ENCODE measurements around the gene GNPTG. TPM values are rescaled to one million over a fixed set of nuclear protein-coding genes. Genes with fewer than 3 reads are reported as not detected.
A peak's percentile ranks its signal among the peaks of the same experiment; 100 is the strongest.

Gene GNPTG
- total and polyA plus RNA-seq, 2 of the 8 experiments (the other 6 are each of a cell fraction or from before 2014, with no cell fraction given), result 26.2 to 51.2 TPM

- Histone ChIP-seq H3K23ac (ENCODE audit: insufficient read length) (no peak overlapping the region), H3K79me1 (ENCODE audit: low read depth, low read length) (peaks cover 6% of the 10 kb centered on the region; the same call in 1 of the 2 replicates), H2BK120ac (replicated peaks; ENCODE audit: low read depth, low read length) (no peak overlapping the region), H2AFZ (ENCODE audit: low read length) (no peak overlapping the region), H3K4me2 (ENCODE audit: insufficient read depth in 1 of 2, low read depth in 2 of 2, low read length in 2 of 2) (no peak overlapping the region), H3K56ac (replicated peaks; ENCODE audit: insufficient read length, low read depth, low read length) (no peak overlapping the region), H3K9me3 (ENCODE audit: insufficient read depth in 2 of 2, low read depth in 1 of 2, low read length in 1 of 2) (no peaks in the 10 kb centered on the region), H2BK15ac (ENCODE audit: low read length) (no peak overlapping the region), H3K9ac (replicated peaks in 1 of 4; ENCODE audit: extremely low read depth in 1 of 4, low read depth in 3 of 4, low read length in 3 of 4) (no peak overlapping the region), H2BK20ac (ENCODE audit: low read length) (no peak overlapping the region), H3K4me1 (replicated peaks in 1 of 4; ENCODE audit: control insufficient read depth in 3 of 4, insufficient read depth in 4 of 4, low read length in 3 of 4) (no peaks in the 10 kb centered on the region), H3K23me2 (ENCODE audit: low read depth, low read length) (no peaks in the 10 kb centered on the region), H3K36me3 (ENCODE audit: control insufficient read depth in 2 of 4, insufficient read depth in 4 of 4, low read length in 3 of 4) (peaks cover 0 to 15% (median 1%) of the 10 kb centered on the region in 4 experiments; a peak in 3 of 8 replicates), H4K20me1 (replicated peaks in 1 of 2; ENCODE audit: control insufficient read depth in 1 of 2, insufficient read depth in 2 of 2, low read length in 2 of 2) (peaks cover 0 to 9% of the 10 kb centered on the region in 2 experiments), H2BK12ac (ENCODE audit: low read depth, low read length) (no peak overlapping the region), H3K27me3 (replicated peaks in 1 of 4; ENCODE audit: control insufficient read depth in 3 of 4, extremely low read depth in 1 of 4, insufficient read depth in 3 of 4, low read length in 3 of 4) (no peaks in the 10 kb centered on the region), H3K79me2 (ENCODE audit: control insufficient read depth in 1 of 2, insufficient read depth in 2 of 2, low read length in 2 of 2) (peaks cover 0 to 6% of the 10 kb centered on the region in 2 experiments; a peak in 1 of 4 replicates), H3K27ac (ENCODE audit: low read depth, low read length) (no peak overlapping the region), H3K4me3 (ENCODE audit: extremely low read depth in 1 of 4, insufficient read depth in 2 of 4, low read depth in 3 of 4, low read length in 4 of 4) (no peak overlapping the region), H2AK5ac (ENCODE audit: low read depth, low read length) (no peak overlapping the region), H3K4ac (replicated peaks; ENCODE audit: insufficient read length, low read depth, low read length) (no peak overlapping the region), H3K14ac (ENCODE audit: insufficient read length) (no peak overlapping the region), H2BK5ac (ENCODE audit: low read depth, low read length) (no peak overlapping the region), H4K5ac (ENCODE audit: insufficient read length, low read depth, low read length) (no peak overlapping the region), H4K91ac (replicated peaks; ENCODE audit: insufficient read length, low read length) (no peak overlapping the region), H4K8ac (ENCODE audit: extremely low read depth, insufficient read depth, low read length) (no peak overlapping the region), H3K18ac (ENCODE audit: extremely low read depth, low read length) (no peak overlapping the region)
- ChIA-PET CTCF (ENCODE audit: partially characterized antibody) (interaction anchor here (0.6 to 1.5 kb wide), 6 partner anchors 10 to 1542 kb away, joined by 3 to 6 read pairs (median 3); no protein-coding TSS in a partner anchor), POLR2A (ENCODE audit: partially characterized antibody) (interaction anchor here (1.0 to 1.1 kb wide), 2 partner anchors 23 to 371 kb away, joined by 4 to 5 read pairs; partner anchors contain the start of genes EME2 and MRPS34)
- TF ChIP-seq CTCF (IDR thresholded peaks at IDR 0.05; ENCODE audit: control extremely low read depth in 1 of 3, insufficient read depth in 1 of 3, low read depth in 1 of 3, low read length in 3 of 3), result 0 out of 4 replicates have a peak, but pooled peaks of 1 of the 3 experiments have one; percentile 3
- no peak for TF ChIP-seq TAF7 (optimal IDR thresholded peaks at IDR 0.05; ENCODE audit: borderline replicate concordance, low read depth, low read length)
- DNase-seq (ENCODE audit: low read depth in 1 of 2, low spot score in 2 of 2) (no peak), FAIRE-seq (no peak)
- WGBS, 2 experiments (ENCODE audit: extremely low coverage in 1 of 2, insufficient coverage in 1 of 2, insufficient read length in 1 of 2, insufficient replicate concordance in 2 of 2, low coverage in 1 of 2, low lambda C conversion rate in 2 of 2, missing lambda C conversion rate in 1 of 2), result 88% methylated on average over 25 of the region's 29 CpGs; no CpG with 5 or more reads in 1 of the 2 experiments
Measured at GRCh38 chr16:1401061-1401757, 49.5 kb downstream of the GNPTG start.
